Measurements from ENCODE around the gene RHBG. TPM values are rescaled to one million over a fixed set of nuclear protein-coding genes. Genes with fewer than 3 reads are reported as not detected.

Gene RHBG
- total RNA-seq, 1 experiment from 2014 or later, result 5.7 TPM

- TF ChIP-seq YY1 (IDR thresholded peaks at IDR 0.05; ENCODE audit: extremely low read depth, insufficient replicate concordance, low read depth, low read length) (no peak), SP1 (IDR thresholded peaks at IDR 0.05; ENCODE audit: low read depth) (no peak), ELF1 (IDR thresholded peaks at IDR 0.05; ENCODE audit: borderline replicate concordance, low read depth) (no peak), CBX3 (IDR thresholded peaks at IDR 0.05; ENCODE audit: low read depth) (no peak)
- TF ChIP-seq, protein P1, sequence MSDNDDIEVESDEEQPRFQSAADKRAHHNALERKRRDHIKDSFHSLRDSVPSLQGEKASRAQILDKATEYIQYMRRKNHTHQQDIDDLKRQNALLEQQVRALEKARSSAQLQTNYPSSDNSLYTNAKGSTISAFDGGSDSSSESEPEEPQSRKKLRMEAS (IDR thresholded peaks at IDR 0.05), result no peak
Measured at GRCh38 chr1:156432669-156433018, 63.6 kb downstream of the RHBG start (continued).

- no peaks in the 10 kb centered on the region for H3K36me3 ChIP-seq (ENCODE audit: control insufficient read depth in 1 of 2, insufficient read depth in 2 of 2, low read length in 2 of 2)
- H4K20me1 ChIP-seq (ENCODE audit: insufficient read depth), result no peaks in the 10 kb centered on the region
- ChIA-PET POLR2A (no interaction called here), CTCF (interaction anchor here (2.9 kb wide), 1 partner anchor 47 kb away, joined by 14 read pairs; no protein-coding TSS in a partner anchor), RAD21 (ENCODE audit: low non-redundant PET in 1 of 2, low total read pairs in 2 of 2, uncharacterized antibody in 2 of 2, unreplicated experiment in 2 of 2) (no interaction called here)
- H3K4me3 ChIP-seq (replicated peaks in 1 of 2; ENCODE audit: low read depth in 1 of 2, low read length in 2 of 2), result no peak overlapping the region
- no peak overlapping the region for H3K27ac ChIP-seq (ENCODE audit: low read depth, low read length)
- intact Hi-C loops (cut with micrococcal nuclease), result no loop called here
- H3K9me2 ChIP-seq (ENCODE audit: insufficient read depth), result no peaks in the 10 kb centered on the region
- no peak overlapping the region for H3K4me2 ChIP-seq (ENCODE audit: low read length)
- no peaks in the 10 kb centered on the region for H3K9me3 ChIP-seq (ENCODE audit: control insufficient read depth in 1 of 2, insufficient read depth in 1 of 2, low read depth in 1 of 2, low read length in 2 of 2)
- DNase-seq (ENCODE audit: low read depth, low spot score) (no peak), ATAC-seq (no peak)
- H2AFZ ChIP-seq (ENCODE audit: low read depth, low read length, poor library complexity, severe bottlenecking), result no peak overlapping the region
- BruUV-seq (replicated peaks), result no TSS peak
- no peak overlapping the region for H3K9ac ChIP-seq (ENCODE audit: low read length)
- H3K79me2 ChIP-seq (ENCODE audit: insufficient read depth, low read length), result no peaks in the 10 kb centered on the region
- TF ChIP-seq ATF3 (IDR thresholded peaks at IDR 0.05), result no peak
- TF ChIP-seq FOSL1 (IDR thresholded peaks at IDR 0.05; ENCODE audit: low read depth), result no peak
- TF ChIP-seq RAD21 (IDR thresholded peaks at IDR 0.05; ENCODE audit: low read depth), result no peak
- no peak for TF ChIP-seq ZBTB33 (IDR thresholded peaks at IDR 0.05; ENCODE audit: extremely low read depth, insufficient replicate concordance, low read length)
- TF ChIP-seq SRF (IDR thresholded peaks at IDR 0.05; ENCODE audit: low read depth), result no peak
- H3K27me3 ChIP-seq (ENCODE audit: insufficient read depth, low read length), result peaks cover 8% of the 10 kb centered on the region; the same call in 1 of the 2 replicates
- no peaks in the 10 kb centered on the region for H3K4me1 ChIP-seq (ENCODE audit: control insufficient read depth in 1 of 2, insufficient read depth in 2 of 2, low read length in 2 of 2)
Measured at GRCh38 chr1:156433032-156433431, 64.0 kb downstream of the RHBG start.
